ENCODE data around the gene ADAM12.

DNA sequence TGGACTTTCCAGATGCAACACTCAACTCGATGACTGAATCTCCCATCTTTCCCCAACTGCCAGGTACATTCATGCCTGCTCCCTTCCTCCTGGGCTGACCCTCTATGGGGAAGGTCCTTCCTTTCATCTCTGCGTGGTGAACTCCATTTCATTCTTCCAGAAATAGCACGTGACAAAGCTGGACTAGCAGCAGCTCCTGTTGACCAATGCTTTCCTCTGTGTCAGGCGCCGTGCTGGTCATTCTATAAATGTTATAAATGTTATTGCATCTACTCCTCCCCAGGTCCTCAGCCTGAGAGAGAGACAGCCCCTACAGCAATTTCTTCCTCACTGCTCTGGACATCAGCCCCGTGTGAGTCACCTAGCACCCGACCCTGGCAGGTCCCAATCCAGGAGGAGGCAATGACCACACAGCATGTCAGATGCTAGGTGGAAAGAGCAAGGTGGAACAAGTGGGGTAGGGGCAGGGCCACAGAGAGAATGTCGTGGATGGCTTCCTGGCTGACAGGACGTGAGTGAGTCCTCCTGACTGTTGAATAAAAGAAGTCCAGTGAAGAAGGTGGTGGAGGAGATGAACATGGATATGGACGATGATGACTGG is 178.1 kb downstream of the ADAM12 start:
- TF ChIP-seq, protein P1, sequence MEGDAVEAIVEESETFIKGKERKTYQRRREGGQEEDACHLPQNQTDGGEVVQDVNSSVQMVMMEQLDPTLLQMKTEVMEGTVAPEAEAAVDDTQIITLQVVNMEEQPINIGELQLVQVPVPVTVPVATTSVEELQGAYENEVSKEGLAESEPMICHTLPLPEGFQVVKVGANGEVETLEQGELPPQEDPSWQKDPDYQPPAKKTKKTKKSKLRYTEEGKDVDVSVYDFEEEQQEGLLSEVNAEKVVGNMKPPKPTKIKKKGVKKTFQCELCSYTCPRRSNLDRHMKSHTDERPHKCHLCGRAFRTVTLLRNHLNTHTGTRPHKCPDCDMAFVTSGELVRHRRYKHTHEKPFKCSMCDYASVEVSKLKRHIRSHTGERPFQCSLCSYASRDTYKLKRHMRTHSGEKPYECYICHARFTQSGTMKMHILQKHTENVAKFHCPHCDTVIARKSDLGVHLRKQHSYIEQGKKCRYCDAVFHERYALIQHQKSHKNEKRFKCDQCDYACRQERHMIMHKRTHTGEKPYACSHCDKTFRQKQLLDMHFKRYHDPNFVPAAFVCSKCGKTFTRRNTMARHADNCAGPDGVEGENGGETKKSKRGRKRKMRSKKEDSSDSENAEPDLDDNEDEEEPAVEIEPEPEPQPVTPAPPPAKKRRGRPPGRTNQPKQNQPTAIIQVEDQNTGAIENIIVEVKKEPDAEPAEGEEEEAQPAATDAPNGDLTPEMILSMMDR (IDR thresholded peaks at IDR 0.05; ENCODE audit: low read depth, low read length): no peak
- no peak for TF ChIP-seq EZH2phosphoT487 (IDR thresholded peaks at IDR 0.05; ENCODE audit: low read depth)

Measured in OCI-LY3 (cell line).